Testis (tissue), 3 donors: ENCODE data around the gene NPR2. TPM values are rescaled to one million over a fixed set of nuclear protein-coding genes. Genes with fewer than 3 reads are reported as not detected.

Source experiments
- DNase-seq: peaks from one replicate; pipeline ENCODE4 v3.0.0-alpha.2; 2019
- H3K27ac ChIP-seq, 2 donors: fragments of 200-600 bp; sonication (generic); one replicate each; pipeline ENCODE4 v1.5.1; 2019
- H3K27me3 ChIP-seq: fragments of 200-600 bp; sonication (generic); one replicate; pipeline ENCODE4 v1.5.1; 2019
- H3K36me3 ChIP-seq: fragments of 200-600 bp; sonication (generic); one replicate; pipeline ENCODE4 v1.5.1; 2017; ENCODE audit warnings: low read depth; ENCODE audit errors: missing control alignments
- H3K4me1 ChIP-seq: fragments of 200-600 bp; sonication (generic); one replicate; pipeline ENCODE4 v1.5.1; 2019
- H3K4me3 ChIP-seq, 2 donors: fragments of 200-600 bp; sonication (generic); one replicate each; pipeline ENCODE4 v1.5.1; 2017 to 2019
- H3K9me3 ChIP-seq: fragments of 200-600 bp; sonication (generic); one replicate; pipeline ENCODE4 v1.5.1; 2017
- POLR2A ChIP-seq: fragments of 450-650 bp; IDR thresholded peaks from one replicate; pipeline ENCODE4 v1.6.1; 2017; ENCODE audit warnings: antibody characterized with exemption, mild to moderate bottlenecking, moderate library complexity
- WGBS, 2 donors: methylation state at CpG; one replicate each; pipeline ENCODE4 v1.1.5; 2018; 5-methylcytosine and 5-hydroxymethylcytosine counted together
- intact Hi-C: fragments of 100-400 bp; cut with DNase I; formaldehyde crosslinking; loops from one replicate; pipeline ENCODE4 v1.15.1; 2023; ENCODE audit warnings: low total_unique reads
- polyA plus RNA-seq: library from polyadenylated mRNA; stranded (reverse); fragments of 350-450 nt; fragmentation: Illumina TruSeq; extraction: RNeasy Lipid Tissue Mini Kit (QIAGEN cat#74804); gene quantifications from one replicate; pipeline ENCODE4 v1.2.3, GENCODE V29; 2014; ENCODE audit warnings: low read depth, low replicate concordance; ENCODE audit not compliant: insufficient read depth
- total RNA-seq, 2 donors: library from RNA; depleted of rRNA; stranded (reverse); fragments of >200 nt; gene quantifications; one replicate each; pipeline ENCODE4 v1.2.3, GENCODE V29; 2016
- TF ChIP-seq, protein P1 (sequence below), 3 experiments: fragments of 450-650 bp in 2 of 3; fragments of 200-600 bp in 1 of 3; sonication (generic) in 1 of 3; IDR thresholded peaks; one replicate each; pipeline ENCODE4 v1.5.1; 2016 to 2019; ENCODE audit warnings: antibody characterized with exemption in 3 of 3, mild to moderate bottlenecking in 2 of 3, moderate library complexity in 1 of 3

NPR2 gene
- total and polyA plus RNA-seq, 3 donors from 2014 or later: 16.1 to 23.4 (median 18.5) TPM

DNA sequence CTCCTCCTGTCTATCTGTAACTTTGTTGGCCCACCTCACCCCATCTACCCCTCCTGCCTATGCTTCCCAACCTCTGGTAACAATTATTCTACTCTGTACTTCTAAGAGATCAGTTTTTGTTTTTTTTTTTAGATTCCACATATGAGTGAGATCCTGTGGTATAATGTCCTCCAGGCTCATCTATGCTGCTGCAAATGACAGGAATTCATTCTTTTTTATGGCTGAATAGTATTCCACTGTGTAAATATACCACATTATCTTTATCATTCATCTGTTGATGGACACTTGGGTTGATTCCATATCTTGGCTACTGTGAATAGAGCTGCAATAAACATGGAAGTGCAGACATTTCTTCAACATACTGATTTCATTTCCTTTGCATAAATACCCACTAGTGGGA is 8.0 kb upstream of the NPR2 start:
- no peak overlapping the region for H3K27ac ChIP-seq
- TF ChIP-seq POLR2A: no peak
- TF ChIP-seq, protein P1, sequence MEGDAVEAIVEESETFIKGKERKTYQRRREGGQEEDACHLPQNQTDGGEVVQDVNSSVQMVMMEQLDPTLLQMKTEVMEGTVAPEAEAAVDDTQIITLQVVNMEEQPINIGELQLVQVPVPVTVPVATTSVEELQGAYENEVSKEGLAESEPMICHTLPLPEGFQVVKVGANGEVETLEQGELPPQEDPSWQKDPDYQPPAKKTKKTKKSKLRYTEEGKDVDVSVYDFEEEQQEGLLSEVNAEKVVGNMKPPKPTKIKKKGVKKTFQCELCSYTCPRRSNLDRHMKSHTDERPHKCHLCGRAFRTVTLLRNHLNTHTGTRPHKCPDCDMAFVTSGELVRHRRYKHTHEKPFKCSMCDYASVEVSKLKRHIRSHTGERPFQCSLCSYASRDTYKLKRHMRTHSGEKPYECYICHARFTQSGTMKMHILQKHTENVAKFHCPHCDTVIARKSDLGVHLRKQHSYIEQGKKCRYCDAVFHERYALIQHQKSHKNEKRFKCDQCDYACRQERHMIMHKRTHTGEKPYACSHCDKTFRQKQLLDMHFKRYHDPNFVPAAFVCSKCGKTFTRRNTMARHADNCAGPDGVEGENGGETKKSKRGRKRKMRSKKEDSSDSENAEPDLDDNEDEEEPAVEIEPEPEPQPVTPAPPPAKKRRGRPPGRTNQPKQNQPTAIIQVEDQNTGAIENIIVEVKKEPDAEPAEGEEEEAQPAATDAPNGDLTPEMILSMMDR (IDR thresholded peaks at IDR 0.05): no peak
- intact Hi-C loops: no loop called here
- no peaks in the 10 kb centered on the region for H3K9me3 ChIP-seq
- DNase-seq: no peak
- H3K4me1 ChIP-seq: no peaks in the 10 kb centered on the region
- no peaks in the 10 kb centered on the region for H3K36me3 ChIP-seq
- H3K4me3 ChIP-seq: no peak overlapping the region
- H3K27me3 ChIP-seq: no peaks in the 10 kb centered on the region

DNA sequence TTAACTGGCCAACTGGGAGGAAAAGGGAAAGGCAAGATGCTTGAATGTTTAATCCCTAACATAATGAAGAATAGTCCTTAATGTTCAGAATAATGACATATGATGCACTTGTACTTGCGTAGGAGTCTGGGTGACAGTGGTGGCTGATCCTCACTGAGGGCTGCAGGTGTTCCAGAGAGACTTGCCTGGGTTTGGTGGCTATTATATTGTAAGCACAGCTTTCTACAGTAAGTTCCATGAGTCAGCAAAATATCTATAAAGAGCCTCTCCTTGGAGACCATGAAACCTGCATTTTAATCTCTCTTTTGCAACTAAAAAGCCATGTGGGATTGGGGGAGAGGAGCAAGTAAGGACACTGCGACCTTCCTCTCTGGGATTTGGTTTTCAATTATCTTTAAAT is 1.9 kb upstream of the NPR2 start:
- H3K4me3 ChIP-seq: no peak overlapping the region
- H3K27ac ChIP-seq: no peak overlapping the region
- no peaks in the 10 kb centered on the region for H3K36me3 ChIP-seq
- intact Hi-C loops: no loop called here
- H3K27me3 ChIP-seq: no peaks in the 10 kb centered on the region
- WGBS, 2 donors: 56 to 67% methylated on average over 2 of the region's 2 CpGs
- no peaks in the 10 kb centered on the region for H3K9me3 ChIP-seq
- TF ChIP-seq POLR2A: no peak
- TF ChIP-seq, protein P1 (IDR thresholded peaks at IDR 0.05): no peak
- peaks cover 26% of the 10 kb centered on the region for H3K4me1 ChIP-seq
- no peak for DNase-seq

DNA sequence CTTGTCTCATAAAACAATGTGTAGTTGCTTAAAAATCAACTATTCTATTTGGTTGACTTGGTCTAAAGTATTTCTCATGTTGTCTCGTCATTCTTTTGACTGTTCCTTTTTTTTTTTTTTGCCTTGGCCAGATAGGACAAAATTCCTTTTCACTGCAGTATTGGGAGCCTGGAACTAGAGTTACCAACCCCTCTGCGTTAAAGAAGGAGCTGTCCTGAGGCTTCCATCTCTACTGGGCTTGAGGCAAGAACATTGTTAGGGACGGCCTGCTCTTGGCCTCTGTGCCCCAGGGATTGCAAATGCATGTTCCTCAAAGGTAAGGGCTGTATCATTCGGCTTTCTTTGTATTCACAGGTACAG is 1.4 kb upstream of the NPR2 start:
- intact Hi-C loops: no loop called here
- 10 to 15% methylated on average over 4 of the region's 4 CpGs for WGBS, 2 donors
- no peak overlapping the region for H3K4me3 ChIP-seq
- H3K27ac ChIP-seq: no peak overlapping the region
- no peaks in the 10 kb centered on the region for H3K36me3 ChIP-seq
- H3K9me3 ChIP-seq: no peaks in the 10 kb centered on the region
- H3K4me1 ChIP-seq: peaks cover 26% of the 10 kb centered on the region
- no peak for DNase-seq
- no peak for TF ChIP-seq POLR2A
- TF ChIP-seq, protein P1 (IDR thresholded peaks at IDR 0.05): no peak
- H3K27me3 ChIP-seq: no peaks in the 10 kb centered on the region

DNA sequence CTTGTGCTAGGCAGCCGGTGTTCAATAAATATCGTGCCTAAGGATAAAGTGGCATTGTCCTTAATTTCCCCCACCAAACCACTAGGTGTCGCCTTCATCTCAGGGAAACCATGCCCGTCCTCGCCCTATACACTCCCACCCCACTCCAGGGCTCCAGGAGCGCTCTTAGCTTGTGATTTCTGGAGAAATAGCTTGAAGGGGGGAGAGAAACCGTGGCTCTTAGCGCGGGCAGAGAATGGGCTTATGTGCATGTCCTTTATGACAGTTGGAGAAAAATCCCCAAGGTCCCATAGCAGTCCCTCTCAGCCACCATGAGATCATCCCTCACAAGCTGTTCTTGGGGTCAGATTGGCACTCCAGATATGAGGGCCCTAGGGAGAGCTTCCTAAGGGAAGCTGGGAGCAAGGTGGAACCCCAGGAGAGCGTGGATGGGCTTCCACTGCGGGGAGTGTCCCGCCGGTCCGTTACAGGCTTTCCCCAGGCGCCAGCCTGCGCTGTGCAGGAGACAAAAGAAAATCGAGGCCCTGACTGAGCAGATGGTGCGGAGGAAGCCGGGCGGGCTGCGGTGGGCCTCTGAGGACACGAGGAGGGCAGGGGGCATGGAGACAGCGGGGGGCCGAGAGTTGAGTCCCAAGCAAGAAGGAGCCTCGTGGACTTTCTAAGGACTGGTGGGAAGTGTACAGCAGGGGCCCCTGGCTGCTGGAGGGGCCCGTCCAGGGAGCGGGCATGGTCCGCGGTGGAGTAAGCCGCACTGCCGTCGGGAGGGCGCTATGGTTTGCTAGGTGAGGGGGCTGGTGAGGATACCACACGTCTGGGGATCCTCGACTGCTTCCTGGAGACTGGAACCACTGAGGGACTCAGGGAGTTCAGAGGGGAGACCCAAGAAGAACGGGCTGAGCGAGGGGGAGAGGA is 750 bp upstream of the NPR2 start:
- H3K4me1 ChIP-seq: peaks cover 26% of the 10 kb centered on the region
- WGBS, 2 donors: 17 to 24% methylated on average over 24 to 37 of the region's 37 CpGs
- H3K9me3 ChIP-seq: no peaks in the 10 kb centered on the region
- peak overlapping the region; percentile 55 to 63 for H3K4me3 ChIP-seq
- H3K36me3 ChIP-seq: no peaks in the 10 kb centered on the region
- peak; percentile 85 for DNase-seq
- TF ChIP-seq, protein P1 (IDR thresholded peaks at IDR 0.05): peak; percentile 75 to 91 (median 83)
- no peak for TF ChIP-seq POLR2A
- H3K27ac ChIP-seq: peak overlapping the region; percentile 59 to 80
- no peaks in the 10 kb centered on the region for H3K27me3 ChIP-seq
- intact Hi-C loops: no loop called here
